ENCODE results near the gene MTUS2.
A peak's percentile ranks its signal among the peaks of the same experiment; 100 is the strongest.
"Not testable (repeated sequence)": the region's sequence is repeated elsewhere in the genome, so short reads cannot be mapped to it uniquely, and the experiment has no call there.

MTUS2 gene

GRCh38 chr13:29319451-29319850, 499.3 kb downstream of the MTUS2 start:
- no peak for DNase-seq (ENCODE audit: low spot score)

GRCh38 chr13:29323954-29324353, 503.8 kb downstream of the MTUS2 start:
- DNase-seq (ENCODE audit: low spot score) = no peak

- no peak for DNase-seq (ENCODE audit: low spot score)
These were observed 504.5 kb downstream of the MTUS2 start for GRCh38 chr13:29324601-29325000.

- no peak for DNase-seq (ENCODE audit: low spot score)
These were observed 508.4 kb downstream of the MTUS2 start for GRCh38 chr13:29328501-29328900.

- DNase-seq (ENCODE audit: low spot score) = no peak
These were observed 516.2 kb downstream of the MTUS2 start for GRCh38 chr13:29336356-29336755.

- DNase-seq (ENCODE audit: low spot score) = no peak
These were observed 519.5 kb downstream of the MTUS2 start for GRCh38 chr13:29339386-29340272.

GRCh38 chr13:29345860-29346582, 525.9 kb downstream of the MTUS2 start:
- not testable (repeated sequence) for DNase-seq (ENCODE audit: low spot score)

GRCh38 chr13:29355029-29355428, 534.9 kb downstream of the MTUS2 start:
- no peak for DNase-seq (ENCODE audit: low spot score)

- DNase-seq (ENCODE audit: low spot score) = no peak
These were observed 539.0 kb downstream of the MTUS2 start for GRCh38 chr13:29359181-29359580.

GRCh38 chr13:29361716-29362115, 541.6 kb downstream of the MTUS2 start:
- DNase-seq (ENCODE audit: low spot score) = no peak

GRCh38 chr13:29362849-29363604, 542.9 kb downstream of the MTUS2 start:
- DNase-seq (ENCODE audit: low spot score) = peak; percentile 66

- peak; percentile 53 for DNase-seq (ENCODE audit: low spot score)
These were observed 549.1 kb downstream of the MTUS2 start for GRCh38 chr13:29369060-29369743.

- no peak for DNase-seq (ENCODE audit: low spot score)
These were observed 559.1 kb downstream of the MTUS2 start for GRCh38 chr13:29379281-29379680.

- DNase-seq (ENCODE audit: low spot score) = no peak
These were observed 559.7 kb downstream of the MTUS2 start for GRCh38 chr13:29379865-29380264.

GRCh38 chr13:29382021-29382420, 561.9 kb downstream of the MTUS2 start:
- no peak for DNase-seq (ENCODE audit: low spot score)

GRCh38 chr13:29383476-29383875, 563.3 kb downstream of the MTUS2 start:
- no peak for DNase-seq (ENCODE audit: low spot score)

GRCh38 chr13:29384466-29384865, 564.3 kb downstream of the MTUS2 start:
- no peak for DNase-seq (ENCODE audit: low spot score)

- no peak for DNase-seq (ENCODE audit: low spot score)
These were observed 564.7 kb downstream of the MTUS2 start for GRCh38 chr13:29384871-29385270.

- DNase-seq (ENCODE audit: low spot score) = no peak
These were observed 566.1 kb downstream of the MTUS2 start for GRCh38 chr13:29386246-29386645.

GRCh38 chr13:29390598-29390997, 570.5 kb downstream of the MTUS2 start:
- DNase-seq (ENCODE audit: low spot score) = not testable (repeated sequence)

GRCh38 chr13:29396446-29396845, 576.3 kb downstream of the MTUS2 start:
- no peak for DNase-seq (ENCODE audit: low spot score)

GRCh38 chr13:29397265-29397664, 577.1 kb downstream of the MTUS2 start:
- no peak for DNase-seq (ENCODE audit: low spot score)
